Stimulated activated CD4-positive, alpha-beta T cell treated with anti-CD3 and anti-CD28 coated beads, Interleukin-12 subunit alpha, Interleukin-12 subunit beta, amount 100 ng/mL, for 4 hours (primary cell): ENCODE results near the gene RASD1.
"Not testable (repeated sequence)": the region's sequence is repeated elsewhere in the genome, so short reads cannot be mapped to it uniquely, and the experiment has no call there.

Experiments used
- DNase-seq: peaks from one replicate; pipeline ENCODE4 v3.0.0-alpha.2; 2020

The RASD1 gene

GRCh38 chr17:17467720-17468119 lies 28.5 kb downstream of the RASD1 start:
- no peak for DNase-seq

- no peak for DNase-seq
Observed at GRCh38 chr17:17467016-17467415, 29.2 kb downstream of the RASD1 start.

- DNase-seq = no peak
Observed at GRCh38 chr17:17466511-17466910, 29.7 kb downstream of the RASD1 start.

GRCh38 chr17:17465878-17466277 lies 30.3 kb downstream of the RASD1 start:
- DNase-seq = not testable (repeated sequence)

GRCh38 chr17:17463821-17464220 lies 32.4 kb downstream of the RASD1 start:
- DNase-seq = no peak

- no peak for DNase-seq
Observed at GRCh38 chr17:17462048-17462824, 34.0 kb downstream of the RASD1 start.

- DNase-seq = no peak
Observed at GRCh38 chr17:17460038-17460437, 36.2 kb downstream of the RASD1 start.

GRCh38 chr17:17457680-17458079 lies 38.5 kb downstream of the RASD1 start:
- no peak for DNase-seq

GRCh38 chr17:17456251-17456650 lies 39.9 kb downstream of the RASD1 start:
- no peak for DNase-seq

GRCh38 chr17:17455173-17455572 lies 41.0 kb downstream of the RASD1 start:
- no peak for DNase-seq

- not testable (repeated sequence) for DNase-seq
Observed at GRCh38 chr17:17454700-17455099, 41.5 kb downstream of the RASD1 start.

GRCh38 chr17:17454276-17454675 lies 41.9 kb downstream of the RASD1 start:
- DNase-seq = no peak

GRCh38 chr17:17453088-17453487 lies 43.1 kb downstream of the RASD1 start:
- no peak for DNase-seq

- DNase-seq = no peak
Observed at GRCh38 chr17:17448723-17449122, 47.5 kb downstream of the RASD1 start.

GRCh38 chr17:17448076-17448475 lies 48.1 kb downstream of the RASD1 start:
- no peak for DNase-seq

- DNase-seq = no peak
Observed at GRCh38 chr17:17447264-17447663, 48.9 kb downstream of the RASD1 start.

GRCh38 chr17:17446666-17447155 lies 49.5 kb downstream of the RASD1 start:
- DNase-seq = no peak

GRCh38 chr17:17445925-17446665 lies 50.1 kb downstream of the RASD1 start:
- no peak for DNase-seq

GRCh38 chr17:17445296-17445924 lies 50.8 kb downstream of the RASD1 start:
- DNase-seq = no peak
